Uterus (tissue), 4 donors: ENCODE measurements around the gene OR2T5. TPM values are rescaled to one million over a fixed set of nuclear protein-coding genes. Genes with fewer than 3 reads are reported as not detected.
"Not testable (repeated sequence)": the region's sequence is repeated elsewhere in the genome, so short reads cannot be mapped to it uniquely, and the experiment has no call there.

Experiments
- DNase-seq, 2 donors: peaks; one replicate each; pipeline ENCODE4 v3.0.0-alpha.2; 2019 to 2020
- H3K27ac ChIP-seq, 2 donors: fragments of 200-600 bp; sonication (generic); 1 replicate in 1 of 2; 2 replicates in 1 of 2; pipeline ENCODE4 v1.5.1; 2016 to 2018
- H3K27me3 ChIP-seq, 2 donors: fragments of 200-600 bp; sonication (generic); one replicate each; pipeline ENCODE4 v1.5.1; 2018 to 2019; ENCODE audit warnings: control low read depth in 1 of 2
- H3K36me3 ChIP-seq, 2 donors: fragments of 200-600 bp; sonication (generic); one replicate each; pipeline ENCODE4 v1.5.1; 2019; ENCODE audit warnings: control low read depth in 1 of 2
- H3K4me1 ChIP-seq, 2 donors: fragments of 200-600 bp; sonication (generic); one replicate each; pipeline ENCODE4 v1.5.1; 2018 to 2019; ENCODE audit warnings: control low read depth in 1 of 2
- H3K4me3 ChIP-seq, 2 donors: fragments of 200-600 bp; sonication (generic); 1 replicate in 1 of 2; 2 replicates in 1 of 2; pipeline ENCODE4 v1.5.1; 2018 to 2019; ENCODE audit warnings: mild to moderate bottlenecking in 1 of 2
- H3K9me3 ChIP-seq, 2 donors: fragments of 200-600 bp; sonication (generic); one replicate each; pipeline ENCODE4 v1.5.1; 2019; ENCODE audit warnings: control low read depth in 1 of 2
- CTCF ChIP-seq, 4 experiments: fragments of 200-600 bp in 2 of 4; fragments of 450-650 bp in 2 of 4; sonication (generic) in 2 of 4; IDR thresholded peaks; one replicate each; pipeline ENCODE4 v1.5.1; 2016 to 2019; ENCODE audit warnings: antibody characterized with exemption in 4 of 4, mild to moderate bottlenecking in 2 of 4, moderate library complexity in 1 of 4
- POLR2A ChIP-seq, 2 donors: fragments of 450-650 bp; IDR thresholded peaks; one replicate each; pipeline ENCODE4 v1.6.1; 2016; ENCODE audit warnings: antibody characterized with exemption in 2 of 2, mild to moderate bottlenecking in 1 of 2, moderate library complexity in 1 of 2
- intact Hi-C: fragments of 100-400 bp; cut with DNase I; formaldehyde crosslinking; loops from one replicate; pipeline ENCODE4 v1.15.1; 2023; ENCODE audit warnings: low total_unique reads
- total RNA-seq, 4 donors: library from RNA; depleted of rRNA in 3 of 4; stranded (reverse); fragments of >200 nt in 3 of 4; gene quantifications; one replicate each; pipeline versions ENCODE4 v1.1.0 to v1.2.4, GENCODE V29; 2014 to 2023
- donor health status: DM: yes; HTN: yes; CAD: no.

The OR2T5 gene
- total RNA-seq, 4 donors from 2014 or later: not detected

DNA sequence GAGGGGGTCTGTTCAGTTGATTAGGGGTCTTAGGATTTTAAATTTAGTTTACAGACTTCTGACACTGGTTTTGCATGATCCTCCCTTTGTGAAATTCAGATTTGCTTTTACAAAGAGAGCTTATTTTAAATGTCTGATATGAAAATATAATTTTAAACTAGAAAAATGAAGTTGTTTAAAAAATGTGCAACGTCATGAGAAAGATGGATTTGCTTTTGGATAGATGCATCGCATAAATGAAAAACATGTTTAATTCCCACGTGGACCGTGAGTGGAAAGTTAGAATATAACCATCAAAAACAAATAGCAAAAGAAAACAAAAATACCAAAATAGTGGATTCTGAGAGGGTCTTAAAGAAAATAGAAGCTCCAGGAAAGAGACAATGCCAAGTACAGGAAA, 17.2 kb upstream of the OR2T5 start:
- intact Hi-C loops: no loop called here
- TF ChIP-seq CTCF (IDR thresholded peaks at IDR 0.05) (no peak), POLR2A (IDR thresholded peaks at IDR 0.05) (no peak)

GRCh38 chr1:248472111-248472510, 16.3 kb upstream of the OR2T5 start:
- intact Hi-C loops, H3K4me3 ChIP-seq, DNase-seq, H3K27ac ChIP-seq, H3K4me1 ChIP-seq, H3K9me3 ChIP-seq, H3K27me3 ChIP-seq, H3K36me3 ChIP-seq: not testable (repeated sequence)

More for the DNA sequence above, 17.2 kb upstream of the OR2T5 start:
- H3K27ac ChIP-seq: no peak overlapping the region
- no peak overlapping the region for H3K4me3 ChIP-seq
- H3K9me3 ChIP-seq: no peaks in the 10 kb centered on the region
- H3K4me1 ChIP-seq: no peaks in the 10 kb centered on the region
- no peaks in the 10 kb centered on the region for H3K36me3 ChIP-seq
- DNase-seq: no peak
- H3K27me3 ChIP-seq: no peaks in the 10 kb centered on the region

DNA sequence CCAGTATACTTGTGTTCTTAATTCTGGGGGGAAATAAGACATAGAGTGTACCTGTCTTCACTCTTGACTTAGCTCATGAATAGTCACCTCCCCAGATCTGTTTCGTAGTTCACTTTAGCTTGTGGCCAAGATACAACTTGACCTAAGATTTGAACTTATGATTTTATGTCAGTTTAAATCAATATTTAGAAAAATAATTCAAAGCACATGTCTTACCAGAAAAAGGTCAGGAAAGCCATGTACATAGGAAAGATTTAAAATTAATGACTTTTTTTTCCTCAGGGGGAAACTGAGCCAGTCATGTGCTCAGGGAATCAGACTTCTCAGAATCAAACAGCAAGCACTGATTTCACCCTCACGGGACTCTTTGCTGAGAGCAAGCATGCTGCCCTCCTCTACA, 15.3 kb upstream of the OR2T5 start, which contains the start of gene OR2T3:
TSS of gene OR2T3 (plus strand) at position 301 of the 400 bp plus-strand sequence. CDS start at position 301, 0 bp downstream.
- H3K4me1 ChIP-seq, H3K4me3 ChIP-seq, H3K27ac ChIP-seq, H3K27me3 ChIP-seq, intact Hi-C loops, H3K36me3 ChIP-seq, DNase-seq, H3K9me3 ChIP-seq: not testable (repeated sequence)

- H3K4me1 ChIP-seq, H3K4me3 ChIP-seq, H3K36me3 ChIP-seq, H3K27ac ChIP-seq, H3K9me3 ChIP-seq, DNase-seq, H3K27me3 ChIP-seq, intact Hi-C loops: not testable (repeated sequence)
These were observed 12.7 kb upstream of the OR2T5 start for GRCh38 chr1:248475660-248476059.

- H3K4me1 ChIP-seq, H3K9me3 ChIP-seq, intact Hi-C loops, DNase-seq, H3K36me3 ChIP-seq, H3K27ac ChIP-seq, H3K4me3 ChIP-seq, H3K27me3 ChIP-seq: not testable (repeated sequence)
These were observed 6.5 kb upstream of the OR2T5 start for GRCh38 chr1:248481686-248482579.

- H3K27me3 ChIP-seq, intact Hi-C loops, DNase-seq, H3K9me3 ChIP-seq, H3K27ac ChIP-seq, H3K36me3 ChIP-seq, H3K4me1 ChIP-seq, H3K4me3 ChIP-seq: not testable (repeated sequence)
These were observed 8.3 kb downstream of the OR2T5 start for GRCh38 chr1:248496661-248497060.

DNA sequence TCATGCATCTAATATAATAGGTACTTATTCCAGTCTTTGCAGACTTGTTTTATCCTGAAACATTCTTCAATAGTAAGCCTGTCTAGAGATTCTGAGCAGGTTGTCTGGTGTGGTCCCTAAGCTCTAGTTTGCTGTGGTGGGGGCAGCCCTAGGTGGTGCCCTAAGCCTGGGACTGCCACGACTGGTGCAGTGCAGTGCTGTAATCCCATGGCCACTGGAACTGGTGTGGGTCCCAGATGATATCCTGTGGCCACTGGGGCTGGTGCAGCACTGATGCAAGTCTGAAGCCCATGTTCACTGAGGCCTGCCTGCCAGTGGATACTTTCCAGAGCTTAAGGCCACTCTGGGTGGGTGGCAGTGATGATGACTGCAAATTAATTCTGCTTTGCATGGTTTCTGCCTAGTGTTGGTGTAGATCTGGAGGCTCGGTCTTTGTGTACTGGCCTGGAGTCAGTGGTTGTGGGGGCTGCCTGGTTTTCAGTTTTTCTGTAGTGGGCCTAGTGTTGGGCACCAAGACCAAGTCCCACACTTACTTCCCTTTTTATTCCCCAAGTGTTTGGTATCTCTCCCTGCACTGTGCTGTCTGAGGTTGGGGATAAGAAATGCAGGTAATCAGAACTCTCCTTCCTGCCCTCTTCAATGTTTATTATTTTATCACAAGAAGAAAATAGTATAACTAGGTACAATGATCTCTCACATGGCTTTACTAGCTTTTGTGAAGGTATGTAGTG, 12.1 kb downstream of the OR2T5 start:
- H3K27me3 ChIP-seq, intact Hi-C loops, H3K4me3 ChIP-seq, H3K36me3 ChIP-seq, H3K9me3 ChIP-seq, H3K4me1 ChIP-seq, H3K27ac ChIP-seq, DNase-seq: not testable (repeated sequence)

GRCh38 chr1:248507773-248508172, 19.4 kb downstream of the OR2T5 start, which contains the start of gene OR2G6:
OR2G6 (plus strand) TSS chr1:248508073; CDS start chr1:248521647, 13,574 bp downstream.
- H3K27ac ChIP-seq, DNase-seq, H3K4me1 ChIP-seq, H3K4me3 ChIP-seq, H3K27me3 ChIP-seq, H3K9me3 ChIP-seq, intact Hi-C loops, H3K36me3 ChIP-seq: not testable (repeated sequence)

- DNase-seq, H3K4me1 ChIP-seq, H3K36me3 ChIP-seq, intact Hi-C loops, H3K27ac ChIP-seq, H3K4me3 ChIP-seq, H3K27me3 ChIP-seq, H3K9me3 ChIP-seq: not testable (repeated sequence)
These were observed 21.8 kb downstream of the OR2T5 start for GRCh38 chr1:248510217-248510616.
